Testis (tissue), 3 donors: ENCODE data around the gene CAMTA1. TPM values are rescaled to one million over a fixed set of nuclear protein-coding genes. Genes with fewer than 3 reads are reported as not detected.

Source experiments
- DNase-seq: peaks from one replicate; pipeline ENCODE4 v3.0.0-alpha.2; 2019
- H3K27ac ChIP-seq, 2 donors: fragments of 200-600 bp; sonication (generic); one replicate each; pipeline ENCODE4 v1.5.1; 2019
- H3K27me3 ChIP-seq: fragments of 200-600 bp; sonication (generic); one replicate; pipeline ENCODE4 v1.5.1; 2019
- H3K36me3 ChIP-seq: fragments of 200-600 bp; sonication (generic); one replicate; pipeline ENCODE4 v1.5.1; 2017; ENCODE audit warnings: low read depth; ENCODE audit errors: missing control alignments
- H3K4me1 ChIP-seq: fragments of 200-600 bp; sonication (generic); one replicate; pipeline ENCODE4 v1.5.1; 2019
- H3K4me3 ChIP-seq, 2 donors: fragments of 200-600 bp; sonication (generic); one replicate each; pipeline ENCODE4 v1.5.1; 2017 to 2019
- H3K9me3 ChIP-seq: fragments of 200-600 bp; sonication (generic); one replicate; pipeline ENCODE4 v1.5.1; 2017
- POLR2A ChIP-seq: fragments of 450-650 bp; IDR thresholded peaks from one replicate; pipeline ENCODE4 v1.6.1; 2017; ENCODE audit warnings: antibody characterized with exemption, mild to moderate bottlenecking, moderate library complexity
- WGBS, 2 donors: methylation state at CpG; one replicate each; pipeline ENCODE4 v1.1.5; 2018; 5-methylcytosine and 5-hydroxymethylcytosine counted together
- intact Hi-C: fragments of 100-400 bp; cut with DNase I; formaldehyde crosslinking; loops from one replicate; pipeline ENCODE4 v1.15.1; 2023; ENCODE audit warnings: low total_unique reads
- polyA plus RNA-seq: library from polyadenylated mRNA; stranded (reverse); fragments of 350-450 nt; fragmentation: Illumina TruSeq; extraction: RNeasy Lipid Tissue Mini Kit (QIAGEN cat#74804); gene quantifications from one replicate; pipeline ENCODE4 v1.2.3, GENCODE V29; 2014; ENCODE audit warnings: low read depth, low replicate concordance; ENCODE audit not compliant: insufficient read depth
- total RNA-seq, 2 donors: library from RNA; depleted of rRNA; stranded (reverse); fragments of >200 nt; gene quantifications; one replicate each; pipeline ENCODE4 v1.2.3, GENCODE V29; 2016
- TF ChIP-seq, protein P1 (sequence below), 3 experiments: fragments of 450-650 bp in 2 of 3; fragments of 200-600 bp in 1 of 3; sonication (generic) in 1 of 3; IDR thresholded peaks; one replicate each; pipeline ENCODE4 v1.5.1; 2016 to 2019; ENCODE audit warnings: antibody characterized with exemption in 3 of 3, mild to moderate bottlenecking in 2 of 3, moderate library complexity in 1 of 3

Gene CAMTA1
- total and polyA plus RNA-seq, 3 donors from 2014 or later = 116 to 158 (median 119) TPM

DNA sequence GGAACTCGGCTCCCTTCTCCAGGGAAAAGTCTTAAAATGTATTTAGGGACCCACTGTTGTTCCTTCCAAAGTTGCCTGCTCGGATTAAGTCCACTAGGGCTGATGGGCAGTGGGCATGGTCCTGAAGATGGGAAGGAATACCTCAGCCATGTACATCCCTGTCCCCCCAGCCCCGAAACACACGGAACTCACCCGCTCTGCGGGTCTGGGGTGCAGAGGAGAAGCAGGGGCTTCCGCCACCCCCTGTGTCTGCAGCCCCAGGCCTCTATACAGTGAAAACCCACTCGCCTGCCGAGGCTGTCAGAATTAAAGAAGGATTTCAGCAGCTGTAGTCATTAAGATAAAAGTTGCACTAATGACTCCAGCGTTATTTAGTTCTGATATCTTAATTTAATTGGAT lies 773.2 kb downstream of the CAMTA1 start:
- TF ChIP-seq, protein P1, sequence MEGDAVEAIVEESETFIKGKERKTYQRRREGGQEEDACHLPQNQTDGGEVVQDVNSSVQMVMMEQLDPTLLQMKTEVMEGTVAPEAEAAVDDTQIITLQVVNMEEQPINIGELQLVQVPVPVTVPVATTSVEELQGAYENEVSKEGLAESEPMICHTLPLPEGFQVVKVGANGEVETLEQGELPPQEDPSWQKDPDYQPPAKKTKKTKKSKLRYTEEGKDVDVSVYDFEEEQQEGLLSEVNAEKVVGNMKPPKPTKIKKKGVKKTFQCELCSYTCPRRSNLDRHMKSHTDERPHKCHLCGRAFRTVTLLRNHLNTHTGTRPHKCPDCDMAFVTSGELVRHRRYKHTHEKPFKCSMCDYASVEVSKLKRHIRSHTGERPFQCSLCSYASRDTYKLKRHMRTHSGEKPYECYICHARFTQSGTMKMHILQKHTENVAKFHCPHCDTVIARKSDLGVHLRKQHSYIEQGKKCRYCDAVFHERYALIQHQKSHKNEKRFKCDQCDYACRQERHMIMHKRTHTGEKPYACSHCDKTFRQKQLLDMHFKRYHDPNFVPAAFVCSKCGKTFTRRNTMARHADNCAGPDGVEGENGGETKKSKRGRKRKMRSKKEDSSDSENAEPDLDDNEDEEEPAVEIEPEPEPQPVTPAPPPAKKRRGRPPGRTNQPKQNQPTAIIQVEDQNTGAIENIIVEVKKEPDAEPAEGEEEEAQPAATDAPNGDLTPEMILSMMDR (IDR thresholded peaks at IDR 0.05) = no peak
- TF ChIP-seq POLR2A = no peak
- no peak overlapping the region for H3K27ac ChIP-seq
- WGBS, 2 donors = 82 to 87% methylated on average over 8 to 9 of the region's 10 CpGs
- H3K4me3 ChIP-seq = no peak overlapping the region
- peaks cover 5% of the 10 kb centered on the region for H3K4me1 ChIP-seq
- DNase-seq = no peak
- H3K9me3 ChIP-seq = no peaks in the 10 kb centered on the region
- no peaks in the 10 kb centered on the region for H3K36me3 ChIP-seq
- intact Hi-C loops = no loop called here
- no peaks in the 10 kb centered on the region for H3K27me3 ChIP-seq

DNA sequence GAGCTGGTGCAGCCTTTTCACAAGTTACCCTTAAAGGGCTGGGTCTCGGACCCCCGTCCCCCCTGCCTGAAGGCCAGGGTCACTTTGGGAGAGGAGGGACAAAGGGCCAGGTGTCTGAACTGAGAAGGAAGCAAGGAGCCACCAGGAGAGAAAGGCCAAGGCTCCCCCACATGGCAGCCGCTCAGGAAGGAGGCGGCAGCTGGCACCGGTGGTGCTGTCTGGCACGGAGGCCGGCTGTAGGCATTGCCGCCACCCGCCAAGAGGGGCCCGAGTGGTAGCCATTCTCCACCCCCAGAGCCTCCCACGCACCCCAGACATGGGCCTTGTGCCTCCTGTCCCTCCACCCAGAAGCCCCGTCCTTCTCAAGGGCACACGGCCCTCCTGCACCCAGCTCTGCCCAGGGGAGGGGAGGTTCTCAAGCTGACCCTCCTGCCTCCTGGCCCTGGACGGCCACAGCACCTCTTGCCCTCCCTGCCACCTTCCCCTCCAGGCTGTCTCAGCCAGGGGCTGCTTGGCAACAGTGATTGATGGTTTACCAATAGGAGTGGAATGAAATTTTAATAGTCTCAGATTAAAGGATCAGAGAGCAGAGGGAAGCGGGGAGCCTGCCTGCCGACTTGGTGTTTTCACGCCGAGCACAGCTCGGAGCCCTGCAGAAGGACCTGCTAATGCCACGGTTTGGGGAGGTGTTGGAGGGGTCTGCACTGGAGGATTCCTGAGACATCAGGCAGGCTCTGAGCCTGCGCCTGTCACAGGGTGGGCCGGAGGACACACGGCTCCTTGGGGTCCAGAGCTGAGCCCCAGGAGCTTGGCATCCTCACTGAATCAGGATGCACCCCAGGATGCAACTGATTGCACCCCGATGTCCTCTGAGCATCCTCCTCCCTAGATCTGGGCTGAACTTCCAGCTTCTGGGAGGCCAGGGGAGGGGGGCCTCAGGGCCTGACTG lies 773.9 kb downstream of the CAMTA1 start:
- H3K36me3 ChIP-seq = no peaks in the 10 kb centered on the region
- no peak for DNase-seq
- no peak overlapping the region for H3K4me3 ChIP-seq
- intact Hi-C loops = no loop called here
- no peaks in the 10 kb centered on the region for H3K9me3 ChIP-seq
- H3K27me3 ChIP-seq = no peaks in the 10 kb centered on the region
- no peak overlapping the region for H3K27ac ChIP-seq
- no peak for TF ChIP-seq POLR2A
- TF ChIP-seq, protein P1 (IDR thresholded peaks at IDR 0.05) = no peak
- 69 to 84% methylated on average over 17 to 23 of the region's 24 CpGs for WGBS, 2 donors
- H3K4me1 ChIP-seq = peaks cover 5% of the 10 kb centered on the region

DNA sequence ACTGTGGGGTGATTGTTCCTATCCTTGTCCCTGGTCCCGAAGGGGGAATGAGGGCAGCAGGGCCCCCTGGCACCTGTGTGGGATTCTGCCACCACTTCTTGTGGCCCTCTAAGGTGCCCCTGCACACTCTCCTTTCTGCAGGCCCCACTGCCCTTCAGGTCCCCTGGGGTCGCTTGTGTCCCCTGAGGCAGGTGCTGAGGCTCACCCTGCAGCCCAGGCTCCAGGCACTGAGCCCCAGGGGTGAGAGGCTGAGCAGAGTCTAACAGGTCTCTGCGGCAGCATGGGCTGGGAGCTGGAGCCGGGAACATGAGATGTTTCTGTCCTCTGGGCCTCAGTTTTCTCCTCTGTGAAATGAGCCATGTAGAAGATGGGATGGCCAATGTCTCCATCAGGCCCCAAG lies 774.9 kb downstream of the CAMTA1 start:
- H3K9me3 ChIP-seq = no peaks in the 10 kb centered on the region
- intact Hi-C loops = no loop called here
- no peak for DNase-seq
- WGBS, 2 donors = 82 to 100% methylated on average over 3 to 4 of the region's 4 CpGs
- H3K27ac ChIP-seq = no peak overlapping the region
- H3K27me3 ChIP-seq = no peaks in the 10 kb centered on the region
- peaks cover 5% of the 10 kb centered on the region for H3K4me1 ChIP-seq
- no peak for TF ChIP-seq POLR2A
- no peak overlapping the region for H3K4me3 ChIP-seq
- no peaks in the 10 kb centered on the region for H3K36me3 ChIP-seq

DNA sequence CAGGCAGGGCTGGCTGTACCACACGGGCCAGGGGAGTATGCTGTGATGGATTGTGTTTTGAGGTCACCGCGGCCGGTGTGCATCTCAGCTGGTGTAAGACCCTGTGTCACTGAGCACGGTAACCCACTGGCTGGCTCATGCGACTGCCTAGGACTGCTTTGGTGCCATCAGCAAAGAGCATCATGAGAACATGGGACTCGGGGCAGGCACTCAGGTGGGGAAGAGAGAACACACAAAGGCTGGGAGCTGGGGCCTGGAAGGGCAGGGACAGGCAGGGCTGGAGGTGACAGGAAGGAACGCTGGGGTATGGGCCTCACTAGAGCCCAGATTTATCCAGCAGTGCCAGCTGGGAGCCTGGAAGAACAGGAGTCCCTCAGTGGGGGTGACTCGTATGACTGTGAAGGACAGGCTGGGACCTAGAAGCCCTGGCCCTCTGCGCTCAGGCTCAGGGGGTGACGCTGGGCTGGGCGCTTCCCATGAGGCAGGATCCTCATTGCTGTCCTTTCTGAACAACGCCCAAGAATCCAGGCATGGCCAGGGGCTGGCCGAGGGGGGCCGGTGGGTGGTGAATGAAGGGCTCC lies 775.4 kb downstream of the CAMTA1 start:
- Histone ChIP-seq H3K27ac (no peak overlapping the region), H3K27me3 (no peaks in the 10 kb centered on the region), H3K9me3 (no peaks in the 10 kb centered on the region), H3K4me3 (no peak overlapping the region), H3K36me3 (no peaks in the 10 kb centered on the region), H3K4me1 (peaks cover 5% of the 10 kb centered on the region)
- intact Hi-C loops = no loop called here
- WGBS, 2 donors = 82 to 92% methylated on average over 4 to 15 of the region's 15 CpGs
- TF ChIP-seq POLR2A = no peak
- TF ChIP-seq, protein P1 (IDR thresholded peaks at IDR 0.05) = no peak
- no peak for DNase-seq

DNA sequence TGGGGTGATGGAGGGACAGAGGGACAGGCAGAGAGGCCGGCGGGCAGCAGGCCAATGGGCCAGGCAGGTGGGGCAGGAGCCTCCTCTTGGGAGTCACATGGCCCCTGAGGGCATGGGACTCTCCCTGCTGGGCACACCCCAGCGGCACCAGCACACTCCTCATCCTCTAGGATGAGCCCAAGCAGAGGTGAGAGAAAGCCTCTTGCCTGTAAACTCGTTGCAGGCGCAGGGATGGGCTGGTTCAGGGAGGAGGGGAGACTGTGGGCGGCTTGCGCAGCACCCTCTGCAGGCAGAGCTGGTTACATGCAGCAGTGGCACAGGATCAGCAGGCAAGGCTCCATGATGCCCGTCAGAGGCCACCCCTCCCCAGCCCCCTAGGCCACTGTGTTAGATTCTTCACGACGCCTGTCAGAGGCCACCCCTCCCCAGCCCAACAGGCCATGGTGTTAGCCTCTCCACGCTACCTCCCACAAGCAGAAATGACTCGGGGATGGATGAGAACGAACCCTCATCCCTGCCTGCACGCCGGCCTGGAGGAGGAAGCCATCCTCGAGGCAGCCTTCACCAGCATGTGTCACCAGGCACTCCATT lies 776.2 kb downstream of the CAMTA1 start:
- intact Hi-C loops = no loop called here
- Histone ChIP-seq H3K4me3 (no peak overlapping the region), H3K4me1 (peaks cover 5% of the 10 kb centered on the region), H3K27ac (no peak overlapping the region), H3K27me3 (no peaks in the 10 kb centered on the region), H3K9me3 (no peaks in the 10 kb centered on the region), H3K36me3 (no peaks in the 10 kb centered on the region)
- TF ChIP-seq, protein P1 (IDR thresholded peaks at IDR 0.05) = no peak
- TF ChIP-seq POLR2A = no peak
- 95 to 100% methylated on average over 5 to 16 of the region's 16 CpGs for WGBS, 2 donors
- DNase-seq = no peak
